Mesenchymal stem cell (in vitro differentiated cells and primary cell): ENCODE results near the gene LAMB4.
A peak's percentile ranks its signal among the peaks of the same experiment; 100 is the strongest.

ENCODE experiments used
- DNase-seq: peaks from one replicate; pipeline ENCODE4 v3.0.0-alpha.2; 2013
- H2AFZ ChIP-seq: one replicate; pipeline ENCODE4 v1.6.1; 2013; ENCODE audit warnings: low read depth, mild to moderate bottlenecking, control low read depth, inconsistent platforms, low read length, moderate library complexity
- H2AK5ac ChIP-seq: 2 replicates; pipeline ENCODE4 v1.6.1; 2013; ENCODE audit warnings: low read length, moderate library complexity, mild to moderate bottlenecking, inconsistent platforms; ENCODE audit not compliant: severe bottlenecking
- H2BK120ac ChIP-seq: one replicate; pipeline ENCODE4 v1.6.1; 2013; ENCODE audit warnings: low read depth, mild to moderate bottlenecking, inconsistent platforms, low read length, moderate library complexity
- H2BK12ac ChIP-seq, 2 experiments: one replicate each; pipeline ENCODE4 v1.6.1; 2013; ENCODE audit warnings: inconsistent platforms in 2 of 2, low read length in 2 of 2, mild to moderate bottlenecking in 2 of 2, moderate library complexity in 2 of 2, control low read depth in 1 of 2
- H2BK15ac ChIP-seq: one replicate; pipeline ENCODE4 v1.6.1; 2013; ENCODE audit warnings: mild to moderate bottlenecking, low read depth, inconsistent platforms; ENCODE audit not compliant: poor library complexity, severe bottlenecking
- H2BK5ac ChIP-seq: 2 replicates; pipeline ENCODE4 v1.6.1; 2013; ENCODE audit warnings: low read depth, mild to moderate bottlenecking, low read length, control low read depth, inconsistent platforms; ENCODE audit not compliant: poor library complexity, severe bottlenecking
- H3K14ac ChIP-seq, 2 experiments: one replicate each; pipeline ENCODE4 v1.6.1; 2013; ENCODE audit warnings: inconsistent platforms in 2 of 2, low read length in 2 of 2, control low read depth in 1 of 2, mild to moderate bottlenecking in 1 of 2, moderate library complexity in 1 of 2
- H3K18ac ChIP-seq, 2 experiments: one replicate each; pipeline ENCODE4 v1.6.1; 2013; ENCODE audit warnings: inconsistent platforms in 2 of 2, low read length in 2 of 2, control low read depth in 1 of 2, low read depth in 1 of 2, mild to moderate bottlenecking in 1 of 2
- H3K23ac ChIP-seq, 2 experiments: one replicate each; pipeline ENCODE4 v1.6.1; 2013; ENCODE audit warnings: inconsistent platforms in 2 of 2, low read length in 2 of 2, mild to moderate bottlenecking in 2 of 2, moderate library complexity in 2 of 2, control low read depth in 1 of 2
- H3K27ac ChIP-seq: 2 replicates; pipeline ENCODE4 v1.5.1; 2013; ENCODE audit warnings: mild to moderate bottlenecking, moderate library complexity, low read length, control low read depth, inconsistent platforms; ENCODE audit not compliant: poor library complexity, severe bottlenecking
- H3K27me3 ChIP-seq, 2 experiments: 2 replicates each; pipeline versions ENCODE4 v1.6.1 to v1.7.0; 2013; ENCODE audit warnings: low read length in 2 of 2, mild to moderate bottlenecking in 2 of 2, moderate library complexity in 2 of 2, control low read depth in 1 of 2, inconsistent platforms in 1 of 2; ENCODE audit not compliant: control insufficient read depth in 1 of 2, insufficient read depth in 1 of 2
- H3K36me3 ChIP-seq, 2 experiments: 2 replicates each; pipeline versions ENCODE4 v1.6.1 to v1.7.0; 2013; ENCODE audit warnings: low read length in 2 of 2, control low read depth in 1 of 2, inconsistent platforms in 1 of 2, low read depth in 1 of 2, mild to moderate bottlenecking in 1 of 2; ENCODE audit not compliant: insufficient read depth in 2 of 2, control insufficient read depth in 1 of 2
- H3K4ac ChIP-seq, 2 experiments: one replicate each; pipeline ENCODE4 v1.6.1; 2013; ENCODE audit warnings: inconsistent platforms in 2 of 2, low read length in 2 of 2, mild to moderate bottlenecking in 2 of 2, moderate library complexity in 2 of 2, control low read depth in 1 of 2, low read depth in 1 of 2
- H3K4me1 ChIP-seq: 2 replicates; pipeline ENCODE4 v1.6.1; 2013; ENCODE audit warnings: low read depth, low read length, control low read depth; ENCODE audit not compliant: control insufficient read depth, insufficient read depth
- H3K4me2 ChIP-seq: 2 replicates; pipeline ENCODE4 v1.6.1; 2013; ENCODE audit warnings: low read length, mild to moderate bottlenecking, inconsistent platforms; ENCODE audit not compliant: poor library complexity, severe bottlenecking
- H3K4me3 ChIP-seq, 2 experiments: 2 replicates each; pipeline versions ENCODE4 v1.5.1 to v1.7.0; 2013; ENCODE audit warnings: low read length in 2 of 2, mild to moderate bottlenecking in 2 of 2, control low read depth in 1 of 2, low read depth in 1 of 2; ENCODE audit not compliant: insufficient read depth in 1 of 2
- H3K79me1 ChIP-seq: replicated peaks from 2 replicates; pipeline ENCODE4 v1.6.1; 2013; ENCODE audit warnings: mild to moderate bottlenecking, control low read depth, low read length, inconsistent platforms; ENCODE audit not compliant: poor library complexity, severe bottlenecking
- H3K9ac ChIP-seq: 2 replicates; pipeline ENCODE4 v1.7.0; 2013; ENCODE audit warnings: mild to moderate bottlenecking, low read length, moderate library complexity
- H3K9me3 ChIP-seq: 2 replicates; pipeline ENCODE4 v1.7.0; 2013; ENCODE audit warnings: mild to moderate bottlenecking, low read length; ENCODE audit not compliant: control insufficient read depth
- H4K8ac ChIP-seq: one replicate; pipeline ENCODE4 v1.6.1; 2013; ENCODE audit warnings: inconsistent platforms, mild to moderate bottlenecking, low read length, moderate library complexity
- H4K91ac ChIP-seq: one replicate; pipeline ENCODE4 v1.6.1; 2013; ENCODE audit warnings: mild to moderate bottlenecking, low read length, inconsistent platforms
- WGBS: methylation state at CpG from one replicate; pipeline ENCODE4 v1.1.7; 2013; ENCODE audit warnings: mixed read lengths; 5-methylcytosine and 5-hydroxymethylcytosine counted together

LAMB4 gene

GRCh38 chr7:108008827-108009226 lies 121.3 kb downstream of the LAMB4 start:
- H3K4me2 ChIP-seq, result no peak overlapping the region
- H2BK5ac ChIP-seq, result no peak overlapping the region
- DNase-seq, result no peak
- no peak overlapping the region for H2BK12ac ChIP-seq
- no peak overlapping the region for H3K27ac ChIP-seq
- H3K27me3 ChIP-seq, result no peaks in the 10 kb centered on the region
- no peak overlapping the region for H2BK15ac ChIP-seq
- H3K4me3 ChIP-seq, result no peak overlapping the region
- H3K23ac ChIP-seq, result no peak overlapping the region
- H3K18ac ChIP-seq, result no peak overlapping the region
- no peak overlapping the region for H2AFZ ChIP-seq
- H3K4me1 ChIP-seq, result peaks cover 18% of the 10 kb centered on the region
- H3K9me3 ChIP-seq, result no peaks in the 10 kb centered on the region
- H3K79me1 ChIP-seq, result peaks cover 5% of the 10 kb centered on the region
- H4K8ac ChIP-seq, result no peak overlapping the region
- peak overlapping the region; percentile 83 for H2AK5ac ChIP-seq
- H4K91ac ChIP-seq, result no peak overlapping the region
- no peaks in the 10 kb centered on the region for H3K36me3 ChIP-seq
- H3K14ac ChIP-seq, result no peak overlapping the region
- H3K9ac ChIP-seq, result no peak overlapping the region
- H2BK120ac ChIP-seq, result no peak overlapping the region
- H3K4ac ChIP-seq, result no peak overlapping the region

DNA sequence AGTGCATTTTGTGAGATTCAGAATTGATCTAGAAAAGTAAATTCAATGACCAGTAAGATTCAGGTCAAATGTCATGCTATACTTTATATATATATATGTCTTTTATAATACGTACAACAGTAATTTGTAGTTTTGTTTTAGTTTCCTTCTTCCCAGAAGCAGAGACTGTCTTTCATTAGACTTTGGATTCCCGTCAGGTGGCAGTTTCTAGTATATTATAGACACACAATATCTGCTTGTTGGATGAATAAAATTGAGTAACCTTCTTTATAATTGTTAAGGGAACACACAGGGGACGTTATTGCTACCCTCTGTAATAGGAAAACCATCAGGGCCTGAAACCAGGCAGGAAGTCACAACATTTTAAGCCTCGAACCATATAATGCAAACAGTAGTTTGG lies 121.9 kb downstream of the LAMB4 start:
- Histone ChIP-seq H4K8ac (no peak overlapping the region), H2AFZ (no peak overlapping the region), H3K9me3 (no peaks in the 10 kb centered on the region), H3K4me3 (no peak overlapping the region), H3K14ac (no peak overlapping the region), H3K79me1 (peaks cover 5% of the 10 kb centered on the region), H2BK15ac (no peak overlapping the region), H2BK120ac (no peak overlapping the region), H3K27me3 (no peaks in the 10 kb centered on the region), H3K4ac (no peak overlapping the region), H3K4me2 (no peak overlapping the region), H2BK5ac (no peak overlapping the region), H2BK12ac (peak overlapping the region in 1 of 2 experiments; percentile 63), H3K4me1 (peaks cover 19% of the 10 kb centered on the region), H2AK5ac (peak overlapping the region; percentile 17), H4K91ac (no peak overlapping the region), H3K23ac (no peak overlapping the region), H3K9ac (no peak overlapping the region), H3K18ac (no peak overlapping the region), H3K27ac (no peak overlapping the region), H3K36me3 (no peaks in the 10 kb centered on the region)
- 90% methylated on average over 2 of the region's 4 CpGs for WGBS
- no peak for DNase-seq

DNA sequence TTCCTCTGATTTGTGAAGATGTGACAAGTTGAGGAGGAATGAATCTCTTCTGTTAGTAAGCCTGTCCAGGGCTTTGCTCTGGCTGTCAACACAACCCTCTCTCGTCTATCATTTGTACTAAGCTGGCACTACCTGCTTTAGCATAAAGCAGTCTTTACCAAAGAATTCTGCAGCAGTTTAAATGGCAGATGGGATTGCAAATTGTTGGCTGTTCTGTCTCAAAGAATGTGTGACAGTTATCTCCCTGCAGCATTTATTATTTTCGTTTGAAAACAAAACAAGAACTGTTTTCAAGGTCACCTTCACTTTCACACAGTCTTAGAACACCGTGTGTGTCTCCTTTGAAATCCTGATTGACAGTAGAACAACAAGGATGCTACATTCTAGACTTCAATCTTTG lies 122.4 kb downstream of the LAMB4 start:
- DNase-seq, result no peak
- no peak overlapping the region for H3K14ac ChIP-seq

DNA sequence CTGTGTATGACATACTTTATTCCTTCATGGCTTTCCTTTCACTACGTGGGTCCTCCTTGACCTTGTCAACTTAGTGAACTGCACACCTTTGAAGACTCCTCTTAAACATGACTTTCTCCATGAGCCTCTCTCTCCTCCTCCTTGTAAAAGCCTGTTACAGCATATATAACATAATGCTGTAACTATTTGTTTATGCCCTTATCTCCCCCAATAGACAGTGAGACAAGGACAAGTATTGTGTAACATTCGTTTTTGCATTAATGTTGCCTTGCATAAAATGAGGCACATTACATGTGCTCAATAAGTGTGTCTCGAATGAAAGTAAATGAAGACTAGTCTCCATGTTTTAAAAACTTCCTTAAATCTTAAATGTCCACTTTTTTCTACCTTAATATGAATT lies 122.9 kb downstream of the LAMB4 start:
- peaks cover 4% of the 10 kb centered on the region for H3K79me1 ChIP-seq
- peaks cover 17% of the 10 kb centered on the region for H3K4me1 ChIP-seq
- no peak overlapping the region for H2BK15ac ChIP-seq
- no peaks in the 10 kb centered on the region for H3K9me3 ChIP-seq
- H3K18ac ChIP-seq, result no peak overlapping the region
- H2BK5ac ChIP-seq, result no peak overlapping the region
- no peak overlapping the region for H3K23ac ChIP-seq
- 43% methylated on average over 1 of the region's 3 CpGs for WGBS
- no peaks in the 10 kb centered on the region for H3K36me3 ChIP-seq
- no peak overlapping the region for H3K4me2 ChIP-seq
- peak; percentile 66 for DNase-seq
- no peak overlapping the region for H3K4ac ChIP-seq
- no peak overlapping the region for H4K91ac ChIP-seq
- no peak overlapping the region for H3K9ac ChIP-seq
- H2AK5ac ChIP-seq, result peak overlapping the region; percentile 21
- H2BK120ac ChIP-seq, result no peak overlapping the region
- peak overlapping the region in 1 of 2 experiments; percentile 24 for H2BK12ac ChIP-seq
- H3K27me3 ChIP-seq, result no peaks in the 10 kb centered on the region
- no peak overlapping the region for H3K14ac ChIP-seq
- H3K4me3 ChIP-seq, result no peak overlapping the region
- no peak overlapping the region for H2AFZ ChIP-seq
- H3K27ac ChIP-seq, result no peak overlapping the region
- no peak overlapping the region for H4K8ac ChIP-seq

More for the DNA sequence above, 122.4 kb downstream of the LAMB4 start:
- Histone ChIP-seq H2BK12ac (peak overlapping the region in 1 of 2 experiments; percentile 35), H3K4me3 (no peak overlapping the region), H3K4me2 (no peak overlapping the region), H2AK5ac (peak overlapping the region; percentile 4), H3K36me3 (no peaks in the 10 kb centered on the region), H2BK5ac (no peak overlapping the region), H2BK15ac (no peak overlapping the region), H3K4ac (no peak overlapping the region), H3K23ac (no peak overlapping the region), H3K4me1 (peaks cover 18% of the 10 kb centered on the region), H3K18ac (no peak overlapping the region), H3K27me3 (no peaks in the 10 kb centered on the region), H4K8ac (no peak overlapping the region), H2AFZ (no peak overlapping the region), H4K91ac (no peak overlapping the region), H3K27ac (no peak overlapping the region), H3K9ac (no peak overlapping the region), H3K79me1 (peaks cover 4% of the 10 kb centered on the region), H2BK120ac (no peak overlapping the region), H3K9me3 (no peaks in the 10 kb centered on the region)
- WGBS, result 70% methylated on average over 3 of the region's 3 CpGs
